Breast epithelium (tissue), 3 donors: ENCODE data around the gene TBC1D14.

Experiments used
- POLR2A ChIP-seq: fragments of 450-650 bp; IDR thresholded peaks from one replicate; pipeline ENCODE4 v1.6.1; 2016; ENCODE audit warnings: antibody characterized with exemption, mild to moderate bottlenecking, moderate library complexity
- POLR2AphosphoS5 ChIP-seq, 3 donors: sonication (generic); formaldehyde crosslinking; IDR thresholded peaks; one replicate each; pipeline ENCODE4 v1.6.1; 2017; ENCODE audit warnings: antibody characterized with exemption in 3 of 3
- TF ChIP-seq, protein P1 (sequence below), 3 donors: fragments of 450-650 bp; IDR thresholded peaks; one replicate each; pipeline ENCODE4 v1.5.1; 2016 to 2017; ENCODE audit warnings: antibody characterized with exemption in 3 of 3, mild to moderate bottlenecking in 3 of 3, moderate library complexity in 3 of 3

DNA sequence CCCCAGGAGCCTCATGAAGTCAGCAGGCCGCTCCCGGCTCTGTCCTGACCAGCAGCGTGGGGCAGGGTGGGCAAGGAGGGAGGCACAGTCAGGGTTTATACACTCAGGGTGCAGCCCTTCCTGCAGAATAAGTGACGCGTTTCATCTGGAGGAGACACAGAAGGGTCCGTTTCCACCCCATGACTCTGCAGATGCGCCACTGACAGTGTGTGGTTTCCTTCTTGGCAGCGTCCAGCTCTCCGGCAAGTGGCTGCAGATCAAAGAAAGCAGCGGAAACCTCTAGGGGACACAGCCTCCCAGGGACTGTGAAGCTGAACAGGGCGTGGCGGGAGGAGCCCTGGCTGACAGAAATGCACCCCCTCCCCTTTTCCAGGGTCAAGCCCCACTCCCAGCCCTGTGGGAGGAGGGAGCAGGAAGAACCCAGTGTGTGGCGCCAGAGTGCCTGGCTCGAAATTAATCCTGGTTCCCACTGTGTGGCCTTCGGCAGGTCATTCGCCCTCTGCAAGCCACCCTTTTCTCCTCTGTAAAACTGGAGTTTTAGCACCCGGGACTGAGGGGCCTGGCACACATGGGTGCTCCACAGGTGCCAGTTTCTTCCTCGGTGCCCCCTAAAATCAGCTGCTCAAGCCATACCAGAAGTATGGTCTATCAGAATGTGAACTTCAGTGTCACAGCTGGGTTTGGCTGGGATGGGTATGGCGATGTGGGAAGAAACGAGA is 17.3 kb upstream of the TBC1D14 start:
- TF ChIP-seq POLR2A (no peak), POLR2AphosphoS5 (IDR thresholded peaks at IDR 0.05) (no peak)
- TF ChIP-seq, protein P1, sequence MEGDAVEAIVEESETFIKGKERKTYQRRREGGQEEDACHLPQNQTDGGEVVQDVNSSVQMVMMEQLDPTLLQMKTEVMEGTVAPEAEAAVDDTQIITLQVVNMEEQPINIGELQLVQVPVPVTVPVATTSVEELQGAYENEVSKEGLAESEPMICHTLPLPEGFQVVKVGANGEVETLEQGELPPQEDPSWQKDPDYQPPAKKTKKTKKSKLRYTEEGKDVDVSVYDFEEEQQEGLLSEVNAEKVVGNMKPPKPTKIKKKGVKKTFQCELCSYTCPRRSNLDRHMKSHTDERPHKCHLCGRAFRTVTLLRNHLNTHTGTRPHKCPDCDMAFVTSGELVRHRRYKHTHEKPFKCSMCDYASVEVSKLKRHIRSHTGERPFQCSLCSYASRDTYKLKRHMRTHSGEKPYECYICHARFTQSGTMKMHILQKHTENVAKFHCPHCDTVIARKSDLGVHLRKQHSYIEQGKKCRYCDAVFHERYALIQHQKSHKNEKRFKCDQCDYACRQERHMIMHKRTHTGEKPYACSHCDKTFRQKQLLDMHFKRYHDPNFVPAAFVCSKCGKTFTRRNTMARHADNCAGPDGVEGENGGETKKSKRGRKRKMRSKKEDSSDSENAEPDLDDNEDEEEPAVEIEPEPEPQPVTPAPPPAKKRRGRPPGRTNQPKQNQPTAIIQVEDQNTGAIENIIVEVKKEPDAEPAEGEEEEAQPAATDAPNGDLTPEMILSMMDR (IDR thresholded peaks at IDR 0.05): no peak
